Stimulated activated CD4-positive, alpha-beta T cell treated with anti-CD3 and anti-CD28 coated beads, TNF-alpha, amount 100 ng/mL, for 1 hour (primary cell): Measurements from ENCODE around the gene RNU6-9.

ENCODE experiments used
- DNase-seq, 3 donors: peaks; one replicate each; pipeline ENCODE4 v3.0.0-alpha.2; 2020; ENCODE audit warnings: low read depth in 3 of 3, low spot score in 1 of 3

Gene RNU6-9

GRCh38 chr19:861756-862580, 31.3 kb upstream of the RNU6-9 start:
- peak in 2 of 3 donors; percentile 45 to 59 for DNase-seq

DNA sequence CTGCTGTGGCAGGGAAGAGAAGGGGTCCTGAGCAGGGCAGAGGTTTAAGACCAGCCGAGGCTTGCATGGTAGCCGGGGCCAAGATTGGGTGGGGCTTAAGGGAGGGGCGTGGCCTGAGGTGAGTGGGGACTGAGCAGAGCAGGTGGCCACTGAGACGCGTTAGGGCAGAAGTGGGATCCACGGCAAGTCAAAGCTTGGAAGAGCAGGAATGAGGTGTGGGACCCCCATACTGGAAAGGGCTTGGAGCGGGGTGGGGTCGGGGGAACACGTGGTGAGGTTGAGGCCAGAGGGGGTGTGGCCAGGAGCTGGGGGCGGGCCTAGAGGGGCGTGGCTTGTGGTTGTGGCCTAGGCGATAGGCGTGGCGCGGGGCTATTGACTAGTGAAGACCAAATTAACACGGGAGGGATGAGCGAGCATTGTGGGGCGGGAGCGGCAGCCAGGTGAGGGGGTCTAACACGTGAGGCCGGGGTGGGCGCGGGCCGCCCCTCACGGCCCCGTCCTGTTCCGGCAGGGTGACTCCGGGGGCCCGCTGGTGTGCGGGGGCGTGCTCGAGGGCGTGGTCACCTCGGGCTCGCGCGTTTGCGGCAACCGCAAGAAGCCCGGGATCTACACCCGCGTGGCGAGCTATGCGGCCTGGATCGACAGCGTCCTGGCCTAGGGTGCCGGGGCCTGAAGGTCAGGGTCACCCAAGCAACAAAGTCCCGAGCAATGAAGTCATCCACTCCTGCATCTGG, 30.5 kb upstream of the RNU6-9 start:
- peak; percentile 47 to 69 (median 48) for DNase-seq

DNA sequence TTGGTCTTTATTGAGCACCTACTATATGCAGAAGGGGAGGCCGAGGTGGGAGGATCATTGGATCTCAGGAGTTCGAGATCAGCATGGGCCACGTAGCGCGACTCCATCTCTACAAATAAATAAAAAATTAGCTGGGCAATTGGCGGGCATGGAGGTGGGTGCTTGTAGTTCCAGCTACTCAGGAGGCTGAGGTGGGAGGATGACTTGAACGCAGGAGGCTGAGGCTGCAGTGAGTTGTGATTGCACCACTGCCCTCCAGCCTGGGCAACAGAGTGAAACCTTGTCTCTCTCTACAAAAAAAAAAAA, 30.0 kb upstream of the RNU6-9 start:
- no peak for DNase-seq

DNA sequence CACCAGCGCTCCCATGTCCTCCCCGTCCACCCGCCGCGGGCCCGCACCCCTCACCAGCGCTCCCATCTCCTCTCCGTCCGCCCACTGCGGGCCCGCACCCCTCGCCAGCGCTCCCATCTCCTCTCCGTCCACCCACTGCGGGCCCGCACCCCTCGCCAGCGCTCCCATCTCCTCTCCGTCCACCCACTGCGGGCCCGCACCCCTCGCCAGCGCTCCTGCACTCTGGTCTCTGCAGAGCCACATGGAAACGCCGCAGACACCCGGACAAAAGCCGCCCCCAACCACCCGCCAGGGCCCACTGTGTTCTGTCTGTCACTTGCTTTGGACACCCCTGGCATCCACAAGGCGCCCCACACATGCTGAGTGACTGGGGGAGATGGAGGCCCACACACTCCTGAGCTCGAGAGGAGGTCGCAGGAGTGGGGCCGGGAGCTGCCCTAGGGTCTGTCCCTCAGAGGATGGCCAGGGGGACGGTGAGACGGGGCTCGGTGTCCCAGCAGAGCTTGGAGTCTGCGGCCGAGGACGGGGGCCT, 26.4 kb upstream of the RNU6-9 start:
- DNase-seq: no peak

- DNase-seq: no peak
Observed at GRCh38 chr19:867301-867793, 25.9 kb upstream of the RNU6-9 start.

GRCh38 chr19:867855-868457, 25.3 kb upstream of the RNU6-9 start:
- DNase-seq: no peak

- DNase-seq: no peak
Observed at GRCh38 chr19:868458-869244, 24.6 kb upstream of the RNU6-9 start.

- no peak for DNase-seq
Observed at GRCh38 chr19:869245-870177, 23.8 kb upstream of the RNU6-9 start.

- no peak for DNase-seq
Observed at GRCh38 chr19:870314-870713, 23.0 kb upstream of the RNU6-9 start.

DNA sequence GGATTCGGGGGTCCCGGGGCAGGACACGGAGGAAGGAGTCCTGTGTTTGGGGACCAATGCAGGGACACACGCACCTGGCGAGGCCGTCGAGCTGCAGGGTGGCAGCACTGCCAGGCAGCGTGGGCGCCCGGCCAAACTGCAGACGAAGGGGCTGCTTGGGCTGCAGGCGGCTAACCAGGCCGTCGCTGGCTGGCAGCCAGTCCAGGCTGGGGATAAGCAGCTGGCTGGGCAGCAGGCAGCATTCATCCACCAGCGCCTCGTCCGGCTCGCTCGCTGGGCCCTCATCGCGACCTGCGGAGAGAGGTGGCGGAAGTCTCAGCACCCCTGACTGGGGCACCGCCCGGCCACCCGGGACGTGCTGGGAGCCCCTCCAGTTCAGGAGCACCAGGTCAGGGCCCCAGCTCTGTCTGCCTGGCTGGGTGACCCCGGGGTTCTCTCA, 22.3 kb upstream of the RNU6-9 start:
- DNase-seq: no peak

DNA sequence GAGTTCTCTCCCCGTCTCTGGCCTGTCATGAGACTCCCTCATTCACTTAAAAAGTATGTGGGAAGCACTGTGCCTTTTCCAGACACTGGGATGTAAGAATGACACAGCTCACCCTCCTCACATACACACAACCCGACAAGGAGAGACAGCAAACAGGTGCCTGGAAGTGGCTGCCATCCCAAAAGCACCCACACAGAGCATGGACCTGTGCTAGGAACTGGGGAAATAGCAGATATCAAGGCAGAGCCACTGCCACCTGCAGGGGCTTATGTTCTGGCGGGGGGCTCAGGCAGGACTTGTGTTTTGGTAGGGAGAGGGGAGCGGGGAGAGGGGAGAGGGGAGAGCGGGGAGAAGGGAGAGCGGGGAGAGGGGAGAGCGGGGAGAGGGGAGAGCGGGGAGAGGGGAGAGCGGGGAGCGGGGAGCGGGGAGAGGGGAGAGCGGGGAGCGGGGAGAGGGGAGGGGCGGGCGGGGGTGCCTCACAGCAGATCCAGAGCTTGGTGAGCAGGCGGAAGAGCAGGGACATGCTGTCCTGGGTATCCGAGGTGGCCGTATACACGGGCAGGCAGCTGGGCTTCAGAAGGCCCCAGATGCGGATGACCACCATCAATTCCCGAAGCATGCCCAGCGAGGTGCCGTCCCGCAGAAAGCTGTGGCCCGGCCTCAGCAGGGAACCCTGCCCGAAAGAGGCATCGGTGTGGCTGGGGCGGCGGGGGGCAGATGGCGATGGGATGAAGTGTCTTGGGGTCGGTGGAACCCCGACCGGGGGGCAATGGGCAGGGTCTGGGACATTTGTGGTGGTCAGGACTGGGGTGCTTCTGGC, 21.6 kb upstream of the RNU6-9 start:
- DNase-seq: no peak

DNA sequence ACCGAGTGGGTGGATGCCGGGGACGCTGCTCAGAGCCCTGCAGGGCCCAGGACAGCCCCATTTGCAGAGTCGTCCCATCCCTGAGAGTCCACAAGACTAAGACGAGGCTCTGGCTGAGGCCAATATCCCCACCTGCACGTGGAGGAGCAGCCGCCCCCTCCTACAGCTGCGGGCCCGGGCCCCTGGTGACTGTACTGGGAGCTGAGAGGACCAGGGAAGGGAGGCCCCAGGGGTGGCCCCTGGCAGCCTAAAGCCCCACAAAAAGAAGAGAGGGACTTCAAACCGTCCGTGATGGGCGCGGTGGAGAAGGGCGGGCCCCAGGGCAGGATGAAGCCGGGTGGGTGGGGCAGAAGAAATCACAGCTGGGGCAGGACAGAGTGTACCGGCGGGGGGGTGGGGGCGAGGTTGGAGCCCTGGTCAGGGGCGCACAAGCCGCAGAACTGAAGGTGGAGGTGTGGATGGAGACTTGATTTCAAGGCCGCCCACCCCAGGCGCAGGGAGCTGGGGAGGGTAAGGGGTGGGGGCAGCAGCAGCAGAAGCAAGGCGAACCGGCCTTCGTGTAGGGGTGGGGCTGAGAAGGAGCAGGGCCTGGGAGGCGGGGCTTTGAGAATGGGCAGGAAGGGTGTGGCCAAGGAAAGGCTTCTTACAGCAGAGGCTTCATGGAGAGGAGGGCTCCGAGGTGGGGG, 20.9 kb upstream of the RNU6-9 start:
- peak; percentile 45 to 63 (median 53) for DNase-seq

- DNase-seq: peak; percentile 21 to 70 (median 46)
Observed at GRCh38 chr19:873084-873483, 20.2 kb upstream of the RNU6-9 start.

GRCh38 chr19:873561-874041, 19.7 kb upstream of the RNU6-9 start:
- DNase-seq: no peak

DNA sequence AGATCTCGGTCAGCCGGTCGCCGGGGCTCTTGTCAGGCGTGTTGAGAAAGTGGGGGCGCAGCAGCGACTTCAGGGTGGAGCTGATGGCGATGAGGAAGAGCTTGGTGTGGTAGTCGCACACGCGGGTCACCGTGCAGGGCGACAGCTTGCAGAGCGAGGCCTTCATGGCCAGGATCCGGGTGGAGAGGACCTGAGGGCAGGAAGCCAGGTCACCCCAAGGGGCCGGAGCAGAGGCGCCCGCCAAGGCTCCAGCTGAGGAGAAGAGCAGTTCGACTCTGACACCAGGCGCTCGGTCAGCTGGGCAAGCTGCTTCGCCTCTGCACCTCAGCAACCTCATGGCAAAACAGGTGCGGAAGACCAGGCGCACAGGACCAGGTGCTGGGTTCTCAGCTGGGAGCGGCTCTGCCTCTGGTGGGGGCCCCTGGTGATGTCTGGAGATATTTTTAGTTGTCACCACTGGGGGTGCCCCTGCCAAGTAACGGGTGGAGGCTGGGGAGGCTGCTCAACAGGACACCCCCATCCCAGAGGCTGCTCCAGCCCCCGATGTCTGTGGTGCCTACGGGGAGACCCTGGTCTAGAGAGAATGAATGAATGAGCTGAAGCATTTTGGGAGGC, 17.9 kb upstream of the RNU6-9 start:
- no peak for DNase-seq

GRCh38 chr19:876089-876488, 17.2 kb upstream of the RNU6-9 start:
- no peak for DNase-seq

DNA sequence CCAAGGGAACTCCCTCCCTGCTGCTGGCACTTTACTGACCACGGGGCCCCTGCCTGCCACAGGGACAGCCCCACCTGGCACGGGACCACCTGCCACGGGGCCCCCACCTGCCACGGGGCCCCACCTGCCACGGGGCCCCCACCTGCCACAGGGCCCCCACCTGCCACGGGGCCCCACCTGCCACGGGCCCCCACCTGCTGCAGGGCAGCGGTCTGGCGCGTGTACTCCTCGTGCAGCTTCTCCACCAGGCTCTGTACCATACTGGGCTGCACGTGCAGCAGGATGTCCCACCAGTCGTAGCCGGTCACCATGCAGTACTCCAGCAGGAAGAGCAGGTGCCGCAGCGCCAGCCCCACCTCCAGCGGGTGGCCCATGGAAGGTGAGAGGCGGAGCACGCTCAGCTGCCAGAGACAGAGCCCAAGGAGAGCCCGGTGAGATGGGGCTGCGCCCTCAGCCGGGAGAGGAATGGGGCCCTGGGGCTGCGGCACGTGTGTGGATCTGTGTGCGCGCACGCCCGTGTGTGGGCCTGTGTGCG, 16.4 kb upstream of the RNU6-9 start:
- DNase-seq: no peak
